Central memory CD4-positive, alpha-beta T cell (primary cell): ENCODE measurements around the gene BUB1.
"Not testable (repeated sequence)": the region's sequence is repeated elsewhere in the genome, so short reads cannot be mapped to it uniquely, and the experiment has no call there.

Source experiments
- DNase-seq: peaks from one replicate; pipeline ENCODE4 v3.0.0; 2022
- total RNA-seq, 3 experiments: gene quantifications; one replicate each; lab custom pipeline; 2026; lab: John Stamatoyannopoulos, UW

Gene BUB1
- 5.3 to 15.9 (median 11.2) reads per million in 3 experiments for total RNA-seq

DNA sequence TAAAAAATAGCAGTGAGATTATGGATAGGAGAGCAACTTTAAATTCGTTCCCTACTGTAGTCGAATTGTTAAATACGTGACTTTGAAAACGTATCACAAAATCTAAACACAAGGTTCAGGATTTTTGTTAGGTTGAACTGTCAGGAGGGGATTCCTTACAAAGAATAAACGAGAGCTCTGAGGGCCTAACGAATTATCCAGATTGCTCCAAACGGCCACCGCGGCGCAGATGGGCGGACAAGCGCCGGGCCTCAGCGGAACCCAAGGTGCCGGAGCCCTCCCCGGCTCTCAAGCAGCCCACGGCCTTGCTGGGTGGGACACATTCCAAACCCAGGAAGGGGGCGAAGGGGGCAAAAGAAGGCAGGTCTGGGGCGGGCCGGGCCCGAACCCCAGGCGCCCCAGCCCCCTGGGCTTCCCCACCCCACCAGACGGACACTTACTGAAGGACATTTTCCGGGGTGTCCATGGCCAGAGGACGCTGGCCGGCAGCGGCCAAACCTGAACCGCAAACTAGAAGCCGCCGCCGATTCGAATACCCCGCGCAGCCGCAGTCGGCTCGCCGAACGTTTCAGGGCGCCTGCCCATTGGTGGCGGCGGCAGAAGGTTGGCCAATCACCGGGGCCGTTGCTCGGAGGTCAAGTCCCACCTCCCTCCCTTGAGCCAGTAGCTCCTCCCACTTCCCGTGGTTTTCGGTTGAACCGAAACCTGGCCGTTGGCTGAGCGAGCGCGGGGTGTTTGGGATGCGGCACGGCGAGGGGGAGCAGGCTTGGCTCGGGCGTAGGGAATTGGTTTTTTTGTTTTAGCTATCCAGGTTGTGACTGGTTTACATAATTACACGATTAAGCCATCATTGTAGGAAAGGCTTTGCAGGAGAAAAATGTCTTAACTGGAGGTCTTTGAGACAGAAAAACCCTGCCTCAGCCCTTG, at the start of gene BUB1:
BUB1 (minus strand) TSS at position 534 of the 927 bp plus-strand sequence; CDS start at position 466, 68 bp downstream.
- peak; percentile 94 for DNase-seq

DNA sequence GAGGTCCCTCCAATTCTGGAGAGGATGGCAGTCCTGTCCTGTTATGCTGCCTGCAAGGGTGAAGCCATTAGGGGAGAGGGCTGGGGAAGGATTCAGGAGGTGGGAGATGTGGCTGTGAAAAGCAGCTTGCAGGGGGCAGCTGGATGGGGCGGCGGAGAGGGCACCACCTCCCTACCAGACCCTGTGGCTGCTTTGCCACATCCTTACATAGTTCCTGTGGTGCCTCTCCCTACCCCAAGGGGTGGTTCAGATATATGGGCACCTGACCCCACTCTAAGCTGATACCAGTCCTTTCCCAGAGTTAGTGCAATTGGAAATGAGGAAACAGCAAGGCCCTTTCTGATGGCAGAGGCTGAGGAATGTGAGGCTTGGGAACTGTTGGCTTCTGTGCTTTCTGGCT, 48.4 kb upstream of the BUB1 start:
- no peak for DNase-seq

DNA sequence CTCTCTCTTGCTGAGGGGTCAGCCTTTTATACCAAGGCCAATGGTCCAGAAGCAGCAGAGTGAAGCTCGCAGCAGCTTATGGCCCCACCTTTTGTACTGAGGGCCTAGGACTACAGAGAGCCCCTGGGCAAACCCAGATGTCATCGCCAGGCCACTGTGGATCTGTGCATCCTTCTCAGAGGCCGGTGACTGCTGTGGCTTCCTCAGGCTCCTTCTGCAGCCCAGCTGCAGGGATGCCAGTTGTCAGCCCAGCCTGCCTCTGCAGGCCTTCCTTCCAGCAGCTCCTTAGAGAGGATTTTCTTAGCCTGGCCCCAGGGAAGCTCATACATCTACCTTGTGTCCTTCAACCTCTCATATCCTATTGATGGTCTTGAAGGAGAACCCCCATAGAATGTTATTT, 48.0 kb upstream of the BUB1 start:
- no peak for DNase-seq

DNA sequence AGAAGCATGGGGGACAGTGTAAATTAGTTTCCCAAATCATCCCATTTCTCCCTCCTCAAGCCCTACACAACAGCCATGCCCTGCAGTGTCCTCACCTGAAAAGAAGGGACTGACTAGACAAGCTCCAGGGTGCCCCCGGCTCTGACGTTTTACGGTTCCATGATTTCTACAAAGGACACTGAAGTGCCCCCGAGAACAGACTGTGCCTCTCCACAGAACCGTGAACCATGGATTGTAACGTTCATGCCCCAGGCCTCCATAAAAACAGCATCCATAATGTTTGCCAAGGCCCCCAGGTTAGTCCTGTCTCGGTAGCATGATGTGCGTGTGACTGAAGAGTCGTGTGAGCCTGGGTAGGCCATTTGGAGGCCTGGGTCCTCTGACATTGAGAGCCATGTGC, 47.5 kb upstream of the BUB1 start:
- no peak for DNase-seq

DNA sequence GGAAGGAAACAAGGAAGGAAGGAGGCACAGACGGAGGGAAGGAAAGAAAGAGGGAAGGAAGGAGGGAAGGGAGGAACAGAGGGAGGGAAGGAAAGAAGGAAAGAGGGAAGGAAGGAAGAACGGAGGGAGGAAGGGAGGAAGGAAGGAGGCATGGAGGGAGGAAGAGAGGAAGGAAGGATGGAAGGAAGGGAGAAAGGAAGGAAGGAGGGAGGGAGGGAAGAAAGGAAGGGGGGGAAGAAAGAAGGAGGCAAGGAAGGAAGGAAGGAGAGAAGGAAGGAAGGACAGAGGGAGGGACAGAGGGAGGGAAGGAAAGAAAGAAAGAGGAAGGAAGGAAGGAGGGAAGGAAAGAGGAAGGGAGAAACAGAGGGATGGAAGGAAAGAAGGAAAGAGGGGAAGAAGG, 47.0 kb upstream of the BUB1 start:
- DNase-seq = no peak

DNA sequence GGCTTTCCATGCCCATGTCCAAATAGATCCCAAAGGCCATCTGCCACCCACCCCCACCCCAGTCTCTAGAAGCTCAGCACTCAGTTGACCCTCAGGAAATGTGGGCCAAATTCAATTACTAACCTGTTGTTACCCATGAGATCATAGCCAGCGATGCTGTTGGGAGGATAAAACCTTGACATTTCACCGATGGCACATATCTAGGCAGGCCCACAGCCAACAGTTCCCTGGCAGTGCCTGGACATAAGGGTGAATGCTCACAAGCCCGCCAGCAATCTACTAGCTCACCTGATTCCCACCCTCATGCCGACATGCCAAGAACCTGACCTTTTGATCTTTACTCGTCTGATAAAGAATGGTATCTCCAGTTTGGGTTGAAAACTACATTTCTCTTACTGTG, 42.7 kb upstream of the BUB1 start:
- no peak for DNase-seq

DNA sequence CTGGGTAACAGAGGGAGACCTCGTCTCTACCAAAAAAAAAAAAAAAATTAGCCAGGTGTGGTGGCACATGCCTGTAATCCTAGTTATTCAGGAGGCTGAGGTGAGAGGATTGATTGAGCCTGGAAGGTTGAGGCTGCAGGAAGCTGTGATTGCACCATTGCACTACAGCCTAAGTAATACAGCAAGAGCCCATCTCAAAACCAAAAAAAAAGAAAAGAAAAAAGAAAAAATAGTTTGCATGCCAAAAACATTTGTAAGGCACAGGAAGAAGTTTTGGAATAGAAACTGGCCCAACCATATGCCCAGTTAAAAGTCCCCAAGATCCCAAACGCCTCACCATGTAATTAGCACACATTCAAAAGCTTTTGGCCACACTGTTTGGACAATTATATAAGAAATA, 41.1 kb upstream of the BUB1 start:
- no peak for DNase-seq

DNA sequence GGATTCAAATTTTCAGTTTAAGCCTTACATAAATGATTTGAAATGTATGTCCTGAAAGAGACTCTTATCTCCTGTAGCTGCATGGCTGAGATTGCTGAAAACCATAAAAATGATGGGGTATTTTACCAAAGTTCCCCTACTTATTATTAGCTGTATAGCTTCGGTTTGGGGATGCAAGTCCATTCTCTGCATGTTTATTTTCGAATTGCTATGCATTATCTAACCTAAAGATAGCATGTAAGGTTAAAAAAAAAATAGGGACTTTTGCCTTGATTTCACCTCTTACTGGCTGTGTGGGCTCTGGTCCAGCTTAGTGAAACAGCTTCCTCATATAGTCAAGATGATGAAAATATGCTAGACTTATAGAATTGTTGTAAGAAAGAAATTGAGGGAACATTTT, 40.5 kb upstream of the BUB1 start:
- no peak for DNase-seq

DNA sequence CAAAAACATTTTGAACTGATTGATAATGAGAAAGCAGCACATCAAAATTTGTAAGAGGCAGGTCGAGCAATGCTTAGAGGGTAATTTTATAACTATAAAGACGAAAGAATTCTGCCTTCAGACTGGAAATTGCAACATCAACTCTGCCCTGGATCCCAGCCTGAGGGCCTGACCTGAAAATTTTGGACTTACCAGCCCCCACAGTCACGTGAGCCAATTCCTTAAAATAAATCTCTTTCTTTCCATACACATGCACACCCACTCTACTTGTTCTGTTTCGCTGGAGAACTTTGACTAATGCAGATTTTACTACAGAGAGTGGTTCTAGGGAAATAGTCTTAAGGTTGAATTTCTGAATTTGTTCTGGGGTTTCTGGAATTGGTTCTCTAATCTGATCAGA, 39.9 kb upstream of the BUB1 start:
- no peak for DNase-seq

DNA sequence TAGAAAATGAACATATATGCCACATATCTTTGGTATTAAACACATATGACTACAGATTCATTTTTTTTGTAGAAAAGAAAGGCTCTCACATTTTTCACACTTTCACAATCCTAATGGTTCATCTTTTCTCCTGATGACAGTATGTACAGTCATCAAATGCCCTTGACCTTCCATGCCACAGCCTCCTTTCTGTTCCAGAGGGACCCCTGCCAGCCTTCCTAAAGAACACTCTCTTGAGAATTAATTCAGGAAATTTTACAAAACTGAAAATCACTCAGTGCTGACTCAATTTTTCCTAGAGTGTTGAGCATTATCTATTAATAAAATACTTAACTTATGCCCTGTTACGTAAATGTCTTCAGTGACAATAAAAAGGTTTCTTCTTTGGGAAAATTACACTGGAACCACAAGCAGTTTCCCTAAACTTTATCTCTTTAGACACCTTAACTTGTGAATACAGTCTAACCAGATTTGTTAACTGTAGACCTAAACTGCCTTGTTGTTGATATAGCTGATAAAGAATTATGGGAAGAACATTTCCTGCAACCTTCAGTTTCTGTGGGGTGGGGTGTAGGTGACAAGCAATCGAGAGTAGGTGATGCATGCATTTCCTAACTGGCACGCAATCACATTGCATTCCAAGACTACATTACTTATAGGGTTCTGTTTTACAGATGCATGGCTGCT, 39.2 kb upstream of the BUB1 start:
- no peak for DNase-seq

DNA sequence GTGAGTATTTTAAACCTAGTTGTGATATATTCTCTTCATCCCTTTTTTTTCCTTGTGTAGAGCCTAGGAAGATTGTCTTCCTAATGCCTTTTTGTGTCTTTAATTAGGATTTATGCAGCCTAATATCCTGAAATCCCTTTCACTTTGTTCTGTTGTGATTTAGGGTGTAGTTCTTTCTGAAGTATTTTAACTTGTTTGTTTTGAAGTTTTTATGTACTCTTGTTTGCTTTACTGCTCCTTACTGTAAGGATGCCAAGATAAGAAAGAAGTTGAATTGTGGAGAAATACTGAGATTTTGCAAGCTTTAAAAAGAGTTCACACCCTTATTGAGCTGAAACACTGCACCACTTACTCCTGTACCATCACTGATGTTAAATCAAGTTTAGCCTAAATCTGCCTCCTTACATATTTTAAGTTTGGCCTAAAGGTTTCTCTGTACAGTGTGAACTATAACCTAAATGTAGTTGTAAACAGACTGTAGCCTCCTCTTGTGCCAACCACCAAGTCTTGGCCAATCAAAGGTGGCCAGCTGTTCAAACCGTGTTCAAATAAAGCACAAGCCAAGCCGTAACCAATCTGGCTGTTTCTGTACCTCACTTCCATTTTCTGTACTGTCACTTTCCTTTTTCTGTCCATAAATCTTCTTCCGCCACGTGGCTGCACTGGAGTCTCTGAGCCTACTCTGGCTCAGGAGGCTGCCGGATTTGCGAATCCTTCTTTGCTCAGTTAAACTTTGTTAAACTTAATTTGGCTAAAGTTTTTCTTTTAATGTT, 36.8 kb upstream of the BUB1 start:
- DNase-seq = no peak

DNA sequence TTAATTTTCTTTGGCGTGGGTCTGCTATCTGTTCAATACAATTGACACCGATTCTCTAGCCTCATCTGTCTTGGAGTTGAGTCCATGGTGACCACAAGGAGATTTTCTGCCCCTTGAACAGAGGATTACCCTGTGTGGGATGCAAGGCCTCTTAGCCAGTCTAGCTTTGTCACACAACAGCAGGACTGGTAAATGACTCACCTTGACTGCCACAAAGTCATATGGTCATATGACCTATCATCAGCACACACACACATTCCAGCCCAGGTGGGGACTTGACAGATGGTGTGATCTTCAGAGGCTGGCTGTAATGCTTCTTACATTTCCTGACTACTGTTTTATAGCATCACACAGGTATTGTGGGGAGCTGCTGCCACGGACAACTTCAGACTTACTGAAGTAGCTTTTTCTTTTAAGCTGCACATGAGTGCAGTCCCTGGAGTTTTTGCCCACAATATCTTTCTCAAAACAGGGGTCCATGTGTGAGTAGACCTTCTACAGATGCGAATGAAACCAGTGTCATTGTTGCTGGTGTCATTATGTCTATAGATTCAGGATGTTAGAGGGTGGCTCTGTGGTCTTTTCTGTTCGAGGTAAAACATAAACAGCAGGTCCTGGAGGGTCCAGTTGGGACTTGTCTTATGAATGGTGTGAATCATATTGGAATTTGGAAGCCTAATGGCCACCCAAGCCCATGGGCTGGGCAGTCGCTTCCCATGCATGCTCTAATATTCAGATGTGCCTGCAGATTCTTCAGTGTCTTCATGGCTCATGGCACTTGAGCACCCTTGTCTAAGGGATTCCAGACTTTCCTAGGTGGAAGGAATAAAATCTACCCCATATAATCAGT, 35.9 kb upstream of the BUB1 start:
- DNase-seq = no peak

DNA sequence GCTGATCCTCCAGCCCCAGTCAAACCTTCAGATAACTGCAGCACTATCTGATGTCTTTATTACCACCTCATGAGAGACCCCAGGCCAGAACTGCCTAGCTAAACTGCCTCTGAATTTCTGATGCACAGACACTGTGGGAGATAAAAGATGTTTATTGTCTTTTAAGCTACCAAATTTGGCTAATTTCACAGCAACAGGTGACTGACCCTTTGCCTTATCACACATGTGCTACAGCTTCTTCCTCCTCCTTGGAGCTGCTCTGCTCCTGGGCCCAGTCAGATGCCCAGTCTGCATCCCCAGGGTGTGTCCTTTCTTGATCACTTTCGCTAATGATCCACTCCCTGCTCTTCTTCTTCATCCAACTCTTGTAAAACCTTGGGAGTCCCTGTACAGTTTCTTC, 34.9 kb upstream of the BUB1 start:
- DNase-seq = no peak

DNA sequence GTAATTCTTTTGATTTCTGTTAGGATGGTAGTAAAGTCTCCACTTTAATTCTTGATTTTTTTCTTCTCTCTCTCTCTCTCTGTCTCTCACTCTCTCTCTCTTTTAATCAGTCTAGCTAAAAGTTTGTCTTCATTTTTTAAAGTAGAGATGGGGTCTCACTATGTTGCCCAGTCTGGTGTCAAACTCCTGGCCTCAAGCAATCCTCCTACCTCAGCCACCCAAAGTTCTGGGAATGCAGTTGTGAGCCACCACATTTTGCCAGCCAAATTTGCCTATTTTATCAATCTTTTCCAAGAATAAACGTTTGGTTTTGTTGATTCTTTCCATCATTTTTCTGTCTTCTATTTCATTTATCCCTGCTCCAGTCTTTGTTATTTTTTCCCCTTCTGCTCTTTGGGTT, 30.6 kb upstream of the BUB1 start:
- DNase-seq = no peak

DNA sequence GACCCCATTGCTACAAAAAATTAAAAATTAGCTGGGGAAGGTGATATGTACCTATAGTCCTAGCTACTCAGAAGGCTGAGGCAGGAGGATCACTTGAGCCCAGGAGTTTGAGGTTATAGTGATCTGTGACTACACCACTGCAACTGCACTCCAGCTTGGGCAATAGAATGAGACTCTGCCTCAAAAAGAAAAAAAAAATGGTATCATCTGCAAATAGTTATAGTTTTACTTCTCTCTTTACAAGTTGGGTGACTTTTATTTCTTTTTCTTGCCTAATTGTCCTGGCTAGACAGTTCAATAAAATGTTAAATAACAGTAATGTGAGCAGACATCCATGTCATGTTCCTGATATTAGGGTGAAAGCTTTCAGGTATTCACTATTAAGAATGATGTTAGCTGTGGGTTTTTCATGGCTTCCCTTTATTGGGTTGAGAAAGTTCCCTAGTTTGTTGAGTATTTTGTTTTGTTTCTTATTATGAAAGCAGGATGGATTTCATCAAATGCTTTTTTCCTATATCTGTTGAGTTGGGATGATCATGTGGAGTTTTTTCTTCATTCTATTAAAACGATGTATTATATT, 29.6 kb upstream of the BUB1 start:
- no peak for DNase-seq

DNA sequence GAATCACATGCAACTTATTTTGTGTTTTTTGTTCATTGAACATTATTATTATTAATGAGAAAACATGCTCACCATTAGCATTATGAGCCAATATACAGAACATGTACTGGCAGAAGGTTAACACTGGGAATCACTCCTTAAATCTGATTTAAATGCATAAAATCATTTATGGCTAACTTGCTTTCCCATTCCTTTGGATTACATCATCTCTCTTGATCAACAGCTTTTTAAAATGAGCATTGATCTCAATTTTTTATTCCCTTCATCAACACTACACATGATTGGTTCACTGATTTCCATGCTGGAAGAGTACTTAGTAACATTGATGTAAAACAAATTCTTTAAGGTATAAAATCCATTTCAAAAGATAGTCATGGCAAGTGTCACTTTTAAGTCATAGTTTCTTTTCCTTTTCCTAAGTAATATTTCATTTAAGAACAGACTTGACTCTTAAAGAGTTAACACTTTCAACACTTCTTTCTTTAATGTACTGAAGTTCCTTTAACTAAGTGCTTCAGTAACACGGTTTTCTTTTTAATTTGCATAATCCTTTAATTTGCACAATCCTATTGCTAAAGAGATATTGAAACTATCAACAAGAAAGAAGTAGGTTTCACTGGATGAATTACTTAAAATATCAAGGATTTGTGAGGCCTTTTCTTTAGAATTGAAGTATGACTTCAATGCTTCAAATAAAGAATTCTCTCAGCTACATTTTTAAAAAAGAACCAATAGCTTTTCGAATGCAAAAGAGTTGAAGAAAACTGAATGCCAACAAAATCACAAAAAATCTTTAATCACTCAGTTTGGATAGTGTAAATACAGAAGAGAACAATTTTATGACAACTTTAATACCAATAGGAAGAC, 24.9 kb upstream of the BUB1 start:
- no peak for DNase-seq

DNA sequence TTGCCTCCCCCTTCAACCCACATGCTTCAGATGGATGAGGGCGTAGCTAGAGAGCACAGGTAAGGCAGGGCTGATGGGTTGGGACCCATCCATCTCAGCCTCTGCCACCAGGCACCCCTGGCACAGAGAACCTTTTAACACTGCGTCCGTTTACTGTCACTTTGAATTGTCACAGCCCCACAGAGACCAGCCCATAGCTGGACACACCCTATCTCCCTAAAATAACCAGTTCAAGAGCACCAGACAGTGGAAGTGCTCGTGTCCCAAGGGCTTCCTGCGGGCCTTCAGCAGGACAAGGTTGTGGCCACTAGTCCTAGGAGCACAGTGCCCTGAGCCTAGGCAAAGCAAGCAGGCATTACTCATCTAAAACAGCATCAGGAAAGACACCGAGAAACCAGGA, 20.4 kb upstream of the BUB1 start:
- DNase-seq = not testable (repeated sequence)

DNA sequence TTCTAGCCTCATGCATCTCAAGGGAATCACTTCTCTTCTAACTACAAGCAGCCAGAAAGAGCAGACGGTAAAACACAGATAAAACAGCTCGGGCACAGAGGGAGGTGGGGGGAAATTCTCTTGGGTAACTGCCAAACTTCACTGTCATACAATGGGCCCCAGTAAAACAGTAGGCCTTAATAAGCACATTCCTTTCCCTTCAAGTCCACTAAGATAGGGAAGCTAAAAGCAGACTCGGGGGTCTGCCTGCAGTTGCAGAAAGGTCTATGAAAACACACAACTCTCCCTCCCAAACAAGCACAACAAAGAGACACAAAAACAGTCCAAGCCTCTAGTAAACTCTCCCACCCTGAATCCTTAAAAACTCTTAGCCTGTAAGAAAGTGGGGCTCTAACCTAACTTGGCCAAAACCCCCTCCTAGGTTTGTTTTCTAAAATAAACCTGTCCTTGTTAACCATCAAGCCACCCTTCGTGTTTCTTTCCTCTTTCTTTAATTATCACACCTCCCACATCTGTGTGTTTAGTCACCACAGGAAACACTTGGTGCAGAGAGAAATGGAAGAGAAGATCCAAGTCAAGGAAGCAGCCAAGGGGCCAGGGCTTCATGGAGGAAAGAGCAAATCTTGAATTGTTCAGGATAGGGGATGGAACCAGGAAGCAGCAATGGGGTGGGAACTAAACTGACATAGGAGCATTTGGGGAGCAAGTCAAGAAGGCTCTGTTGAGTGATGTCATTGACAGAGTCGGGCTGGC, 17.5 kb upstream of the BUB1 start:
- DNase-seq = not testable (repeated sequence)

DNA sequence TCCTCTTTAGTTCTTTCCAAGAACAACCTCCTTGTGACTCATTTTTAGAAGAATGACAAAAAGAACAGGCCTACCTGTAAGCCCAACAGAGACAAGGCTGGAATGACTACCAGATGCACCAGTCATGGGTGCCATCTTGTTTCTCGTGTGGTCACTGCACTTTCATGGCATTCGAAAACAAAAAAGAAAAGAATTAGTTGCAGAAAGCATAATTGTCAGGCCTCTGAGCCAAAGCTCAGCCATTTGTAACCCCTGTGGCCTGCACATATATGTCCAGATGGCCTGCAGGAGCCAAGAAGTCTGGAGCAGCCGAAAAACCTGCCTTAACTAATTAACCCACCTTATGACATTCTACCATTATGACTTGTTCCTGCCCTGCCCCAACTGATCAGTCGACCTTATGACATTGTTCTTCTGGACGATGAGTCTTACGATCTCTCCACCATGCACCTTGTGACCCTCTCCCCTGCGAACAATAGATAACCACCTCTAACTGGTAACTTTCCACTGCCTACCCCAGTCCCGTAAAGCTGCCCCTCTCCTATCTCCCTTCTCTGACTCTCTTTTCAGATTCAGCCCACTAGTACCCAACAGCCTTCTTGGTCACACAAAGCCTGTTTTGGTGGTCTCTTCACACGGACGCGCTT, 13.9 kb upstream of the BUB1 start:
- DNase-seq = no peak
